HG03469 (cell line): ENCODE measurements around the gene HLA-DRB1.
"Not testable (repeated sequence)": the region's sequence is repeated elsewhere in the genome, so short reads cannot be mapped to it uniquely, and the experiment has no call there.

ENCODE experiments used
- ATAC-seq: cut with Tn5 transposase; IDR thresholded peaks from one replicate; pipeline ENCODE4 v1.9.1; 2021; ENCODE audit warnings: mild to moderate bottlenecking, moderate library complexity, moderate number of reproducible peaks; ENCODE audit not compliant: unreplicated experiment

HLA-DRB1 gene

DNA sequence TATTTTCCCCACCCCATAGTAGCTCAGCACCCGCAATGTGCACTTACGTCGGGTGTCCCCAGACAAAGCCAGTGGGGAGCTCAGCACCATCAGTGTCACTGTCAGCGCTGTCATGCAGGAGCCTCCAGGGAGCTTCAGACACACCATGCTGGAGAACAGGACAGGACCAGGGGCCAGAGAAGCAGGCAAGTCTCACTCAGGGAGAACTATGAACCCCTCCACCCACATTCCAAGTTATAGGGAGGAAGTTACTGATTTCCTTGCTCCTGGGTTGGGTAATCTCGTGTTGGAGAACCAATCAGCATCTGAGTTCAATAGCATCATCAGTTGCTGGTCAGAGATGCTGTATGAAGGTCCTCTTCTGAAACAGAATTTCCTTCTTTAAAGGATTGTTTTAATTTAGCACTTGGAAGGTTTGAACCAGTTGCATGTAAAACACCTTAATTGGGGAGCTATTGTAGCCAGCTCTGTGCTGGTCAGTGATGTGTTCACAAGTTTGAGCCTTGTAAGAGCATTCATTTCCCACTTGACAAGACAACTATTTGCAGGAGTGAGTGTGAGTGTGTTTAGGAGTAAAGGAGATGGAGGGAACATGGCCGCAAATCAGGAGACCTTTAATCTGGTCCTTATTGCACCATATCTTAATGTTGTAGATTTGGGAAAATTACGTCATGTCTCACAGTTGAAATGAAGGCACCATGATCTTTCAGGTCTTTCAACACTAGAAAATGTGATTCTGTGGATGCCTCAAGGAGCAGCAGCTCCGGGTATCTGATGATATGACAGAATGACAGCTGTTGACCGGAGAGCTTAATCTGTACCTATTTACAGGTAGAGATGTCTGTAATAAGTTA is at the start of gene HLA-DRB1:
Gene HLA-DRB1, minus strand, starts transcription at position 253 of the 854 bp plus-strand sequence. Its CDS starts 106 bp downstream, at position 147.
- peak; percentile 93 for ATAC-seq

DNA sequence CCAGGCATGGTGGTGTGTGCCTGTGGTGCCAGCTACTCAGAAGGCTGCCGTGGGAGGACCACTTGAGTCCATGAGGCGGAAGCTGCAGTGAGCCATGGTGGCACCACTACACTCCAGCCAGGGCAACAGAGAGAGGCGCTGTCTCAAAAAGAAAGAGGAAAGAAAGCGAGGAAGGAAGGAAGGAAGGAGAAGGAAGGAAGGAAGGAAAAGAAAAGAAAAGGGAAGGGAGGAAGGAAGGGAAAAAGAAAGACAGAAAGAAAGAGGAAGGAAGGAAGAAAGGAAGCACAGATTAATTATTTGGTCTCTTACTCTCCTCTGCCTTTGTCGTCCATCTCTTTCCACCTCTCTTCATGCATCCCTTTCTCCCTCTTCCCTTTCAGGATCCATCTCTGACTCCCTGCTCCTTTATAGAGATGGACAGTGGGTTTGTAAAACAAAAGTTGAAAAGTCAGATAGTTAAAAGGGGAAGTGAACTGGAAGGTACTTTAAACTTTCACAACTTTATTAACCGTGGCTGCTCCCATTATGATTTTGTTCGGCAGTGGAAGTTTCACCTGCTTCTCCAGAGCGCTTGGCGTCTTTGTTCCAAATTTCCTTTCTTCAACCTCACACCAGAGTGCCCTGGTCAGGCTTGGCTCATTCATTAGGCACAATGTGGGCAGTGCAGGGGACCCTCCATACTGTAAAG is 49.0 kb upstream of the HLA-DRB1 start:
- no peak for ATAC-seq

DNA sequence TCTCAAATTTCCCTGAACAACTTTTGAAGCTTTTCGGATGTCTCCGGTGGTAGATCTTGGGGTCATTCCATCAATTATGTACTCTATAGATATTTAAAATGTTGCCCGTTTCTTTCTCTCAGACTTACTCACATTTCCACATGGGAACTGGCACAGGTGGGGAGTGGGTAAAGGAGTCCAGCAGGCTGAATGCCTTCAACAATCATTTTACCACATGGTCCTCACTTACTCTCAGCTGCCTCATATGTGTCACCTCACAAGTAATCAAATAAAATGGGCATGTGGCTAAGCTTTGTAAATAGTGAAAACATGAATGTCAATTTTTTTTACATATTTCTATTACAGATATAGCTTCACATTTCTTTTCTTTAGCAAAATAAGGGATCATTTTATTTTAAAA is 48.2 kb upstream of the HLA-DRB1 start:
- ATAC-seq: no peak

DNA sequence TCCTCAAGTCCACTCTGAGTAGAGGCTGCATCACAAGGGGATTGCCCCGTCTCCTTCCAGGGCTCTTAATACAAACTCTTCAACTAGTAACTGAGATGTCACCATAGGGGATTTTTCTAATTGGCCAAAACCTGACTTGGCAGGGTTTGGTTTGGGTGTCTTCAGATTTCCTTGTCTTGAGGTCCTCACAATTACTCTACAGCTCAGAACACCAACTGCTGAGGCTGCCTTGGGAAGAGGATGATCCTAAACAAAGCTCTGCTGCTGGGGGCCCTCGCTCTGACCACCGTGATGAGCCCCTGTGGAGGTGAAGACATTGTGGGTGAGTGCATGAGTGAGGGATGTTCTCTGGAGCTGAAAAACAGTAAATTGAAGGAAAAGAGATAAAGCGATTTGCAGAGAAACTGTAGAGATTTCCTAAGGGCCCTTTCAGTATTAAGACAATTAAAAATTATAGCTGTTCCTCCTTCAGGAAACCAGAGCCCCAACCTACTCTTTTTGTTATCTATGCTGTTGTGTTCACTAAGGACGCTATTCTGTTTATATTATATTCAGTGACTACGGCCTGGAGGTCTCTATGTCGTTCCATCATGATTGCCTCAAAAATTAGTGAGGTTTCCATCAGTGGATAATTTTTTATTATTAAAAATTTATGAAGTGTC is 47.7 kb upstream of the HLA-DRB1 start, which contains the start of gene HLA-DQA1:
Gene HLA-DQA1, plus strand, starts transcription at position 188 of the 662 bp plus-strand sequence. Its CDS starts 53 bp downstream, at position 241.
- ATAC-seq: peak; percentile 59

DNA sequence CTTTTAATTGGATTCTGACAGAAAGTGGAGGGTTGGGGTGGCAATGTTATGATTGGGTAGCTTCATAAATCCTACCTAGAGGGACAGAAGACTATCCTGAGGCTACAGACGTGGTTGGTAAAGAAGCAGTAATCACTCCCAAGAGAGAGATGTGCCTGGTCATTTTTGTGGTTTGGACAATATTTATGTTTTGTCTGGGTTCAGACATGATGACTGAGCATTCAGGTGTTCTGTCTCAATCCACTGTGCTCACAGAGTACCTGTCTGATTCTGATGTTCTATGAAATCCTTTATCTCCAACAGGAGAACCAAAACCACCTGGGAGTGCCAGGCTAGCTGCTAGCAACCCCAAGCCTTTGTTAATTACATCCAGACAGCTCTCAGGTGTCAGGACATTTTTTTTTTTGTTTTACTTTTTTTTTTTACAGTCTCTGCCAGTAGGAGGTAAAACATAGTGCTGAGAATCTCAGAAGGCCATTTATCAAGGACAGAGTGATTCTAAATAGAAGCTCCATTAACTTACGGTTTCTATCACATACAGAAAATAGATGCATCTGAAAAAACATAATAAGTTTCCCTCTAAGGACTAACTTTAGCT is 46.0 kb upstream of the HLA-DRB1 start:
- no peak for ATAC-seq

DNA sequence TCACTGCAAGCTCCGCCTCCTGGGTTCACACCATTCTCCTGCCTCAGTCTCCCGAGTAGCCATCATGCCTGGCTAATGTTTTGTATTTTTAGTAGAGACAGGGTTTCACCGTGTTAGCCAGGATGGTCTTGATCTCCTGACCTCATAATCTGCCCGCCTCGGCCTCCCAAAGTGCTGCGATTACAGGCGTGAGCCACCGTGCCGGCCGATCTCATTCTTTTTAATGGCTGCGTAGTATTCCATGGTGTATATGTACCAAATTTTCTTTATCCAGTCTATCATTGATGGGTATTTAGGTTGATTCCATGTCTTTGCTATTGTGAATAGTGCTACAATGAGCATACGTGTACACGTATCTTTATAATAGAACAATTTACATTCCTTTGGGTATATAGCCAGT is 40.1 kb upstream of the HLA-DRB1 start:
- not testable (repeated sequence) for ATAC-seq

DNA sequence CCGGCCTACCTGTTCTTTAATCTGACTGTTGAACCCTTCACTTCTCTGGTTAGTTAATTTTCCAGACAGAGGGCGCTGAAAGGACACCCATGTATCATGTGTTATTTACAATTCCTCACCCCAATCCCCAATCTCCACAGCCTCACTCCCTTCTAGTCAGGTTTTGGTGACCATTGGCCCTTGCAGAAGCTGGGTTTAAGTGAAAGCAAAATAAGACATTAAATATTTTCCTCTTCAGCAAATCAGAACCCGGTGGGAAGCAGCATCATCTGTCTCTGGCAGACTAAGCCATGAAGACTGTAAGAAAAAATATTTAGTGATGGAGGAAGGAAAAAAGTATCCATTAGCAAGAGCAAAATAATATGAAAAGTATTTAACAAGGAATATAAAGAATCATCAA is 38.2 kb upstream of the HLA-DRB1 start:
- ATAC-seq: no peak

DNA sequence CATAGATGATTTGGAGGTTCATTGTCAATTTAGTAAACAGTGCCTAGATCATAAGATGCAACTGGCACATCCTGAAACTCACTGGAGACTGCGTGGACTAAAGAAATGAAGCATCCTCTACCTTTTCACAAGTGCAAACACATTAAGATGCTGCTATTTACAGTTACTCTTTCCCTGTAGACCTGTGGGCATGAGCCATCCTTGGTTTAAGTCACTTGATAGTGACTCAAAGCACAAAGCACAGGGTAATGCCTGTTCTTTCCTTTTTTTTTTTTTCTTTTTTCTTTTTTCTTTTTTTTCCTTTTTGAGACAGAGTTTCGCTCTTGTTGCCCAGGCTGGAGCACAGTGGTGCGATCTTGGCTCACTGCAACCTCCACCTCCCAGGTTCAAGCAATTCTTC is 37.6 kb upstream of the HLA-DRB1 start:
- no peak for ATAC-seq

DNA sequence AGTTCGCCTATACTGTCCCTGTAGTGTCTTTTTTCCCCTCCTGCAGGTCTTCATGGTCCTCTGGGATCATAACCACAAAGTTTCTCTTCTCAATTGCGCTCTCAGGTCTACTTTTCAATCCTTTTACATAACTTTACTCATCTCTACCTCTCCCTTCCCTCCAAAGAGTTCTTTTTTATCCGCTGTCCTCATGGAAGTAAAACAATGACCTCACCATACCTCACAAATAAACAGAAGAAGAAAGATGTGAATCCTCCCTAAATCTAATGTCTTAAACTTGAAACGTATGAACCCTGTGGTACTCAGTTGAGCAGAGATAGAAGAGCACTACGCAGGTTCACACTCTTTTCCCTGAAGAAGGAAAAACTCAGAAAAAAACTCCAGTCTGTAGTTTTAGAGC is 35.5 kb upstream of the HLA-DRB1 start:
- ATAC-seq: no peak

DNA sequence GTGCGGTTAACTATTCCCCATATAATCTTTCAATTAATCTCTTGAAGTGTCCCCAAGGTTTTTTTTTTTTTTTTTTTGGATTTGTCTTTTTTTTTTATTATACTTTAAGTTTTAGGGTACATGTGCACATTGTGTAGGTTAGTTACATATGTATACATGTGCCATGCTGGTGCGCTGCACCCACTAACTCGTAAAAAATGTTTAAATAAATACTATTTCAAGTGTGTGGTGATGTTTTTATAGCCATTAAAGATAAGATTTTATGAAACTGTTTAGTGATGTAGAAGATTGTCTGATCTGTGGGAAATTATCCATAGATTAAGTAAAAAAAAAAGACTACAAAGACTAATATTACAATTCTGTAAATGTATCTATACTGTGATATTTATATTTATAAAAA is 34.9 kb upstream of the HLA-DRB1 start:
- no peak for ATAC-seq

DNA sequence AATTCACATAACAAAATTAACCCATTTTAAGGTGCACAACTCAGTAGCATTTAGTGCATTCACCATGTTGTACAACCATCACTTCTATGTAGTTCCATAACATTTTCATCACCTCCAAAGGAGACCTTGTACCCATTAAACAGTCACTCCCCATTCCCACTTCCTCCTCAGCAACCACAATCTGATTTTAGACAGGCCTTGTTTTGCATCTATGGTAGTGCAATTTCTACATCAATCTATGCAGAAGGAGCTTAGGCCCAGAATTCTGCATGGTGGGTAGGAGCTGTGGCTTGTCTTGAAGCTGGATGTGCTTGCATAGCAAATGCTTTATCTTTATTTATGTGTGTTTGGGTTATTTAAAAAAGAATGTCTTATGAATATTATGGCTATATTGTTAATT is 34.0 kb upstream of the HLA-DRB1 start:
- no peak for ATAC-seq

DNA sequence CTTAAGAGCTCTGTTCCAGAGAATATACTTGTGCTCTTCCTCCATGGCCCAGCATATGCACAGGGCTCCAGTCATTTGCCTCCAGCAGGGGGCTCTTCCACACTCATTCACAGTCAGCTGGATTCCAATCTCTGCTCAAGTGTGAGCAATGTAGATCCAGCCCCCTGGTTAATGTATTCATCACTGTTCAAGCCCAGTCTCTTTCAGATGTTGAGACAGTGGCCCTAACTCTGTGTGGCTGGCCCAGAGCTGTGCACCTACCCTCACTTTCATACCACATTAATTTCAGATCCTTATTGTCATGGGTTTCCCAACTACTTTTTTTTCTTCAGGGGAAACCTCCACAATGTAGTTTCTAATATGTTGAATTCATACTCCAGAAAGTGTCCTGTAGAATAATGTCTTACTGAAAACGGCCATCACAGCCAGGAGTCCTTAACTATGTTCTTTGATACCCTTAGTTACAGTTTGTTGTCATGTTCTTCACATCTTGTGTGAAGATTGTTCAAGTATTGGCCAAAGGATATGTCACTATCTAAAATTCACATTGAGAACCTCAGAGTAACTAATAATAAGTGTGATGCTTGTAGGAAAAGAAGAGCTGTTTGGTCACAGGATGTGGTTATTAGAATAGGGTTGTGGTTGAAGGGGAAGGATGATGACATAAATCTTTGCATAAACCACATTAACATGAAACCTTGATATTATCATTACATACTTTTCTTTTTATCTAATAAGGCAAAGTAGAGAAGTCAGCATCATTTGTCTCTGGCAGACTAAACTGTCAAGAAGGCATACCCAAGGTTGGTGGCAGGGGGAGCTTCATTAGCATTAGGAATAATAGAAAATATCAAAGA is 33.1 kb upstream of the HLA-DRB1 start:
- peak; percentile 44 for ATAC-seq

DNA sequence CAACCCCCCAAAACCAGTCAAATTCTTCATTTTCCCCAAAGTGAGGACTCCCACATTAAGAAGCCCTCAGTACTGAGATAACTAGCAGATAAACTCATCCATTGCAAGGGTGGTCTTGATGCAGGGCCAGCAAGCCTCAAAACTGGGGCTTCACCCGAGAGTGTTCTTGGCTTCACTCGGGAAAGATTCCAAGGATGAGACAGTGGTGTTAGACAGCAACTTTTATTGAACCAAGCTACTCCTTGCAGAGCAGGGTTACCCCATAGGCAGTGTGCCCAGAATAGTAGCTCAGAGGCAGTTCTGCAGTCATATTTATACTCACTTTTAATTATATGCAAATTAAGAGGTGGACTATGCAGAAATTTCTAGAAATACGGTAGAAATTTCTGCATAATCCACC is 31.7 kb upstream of the HLA-DRB1 start:
- no peak for ATAC-seq

DNA sequence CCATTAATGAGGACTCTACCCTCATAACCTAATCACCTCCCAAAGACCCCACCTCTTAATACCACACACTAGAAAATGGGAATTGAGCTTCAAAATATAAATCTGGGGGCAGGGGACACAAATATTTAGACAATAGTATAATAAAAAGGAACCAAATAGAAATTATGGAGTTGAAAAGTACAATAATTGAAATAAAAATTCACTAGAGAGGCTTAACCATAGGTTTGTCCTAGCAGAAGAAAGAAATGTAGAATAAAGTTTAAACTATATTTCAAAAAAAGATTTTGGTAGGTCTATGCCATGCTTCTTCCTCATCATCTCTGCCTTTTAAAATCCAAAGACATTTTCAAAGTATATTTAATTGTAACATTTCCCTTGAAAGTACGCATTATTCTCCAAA is 28.1 kb upstream of the HLA-DRB1 start:
- no peak for ATAC-seq

DNA sequence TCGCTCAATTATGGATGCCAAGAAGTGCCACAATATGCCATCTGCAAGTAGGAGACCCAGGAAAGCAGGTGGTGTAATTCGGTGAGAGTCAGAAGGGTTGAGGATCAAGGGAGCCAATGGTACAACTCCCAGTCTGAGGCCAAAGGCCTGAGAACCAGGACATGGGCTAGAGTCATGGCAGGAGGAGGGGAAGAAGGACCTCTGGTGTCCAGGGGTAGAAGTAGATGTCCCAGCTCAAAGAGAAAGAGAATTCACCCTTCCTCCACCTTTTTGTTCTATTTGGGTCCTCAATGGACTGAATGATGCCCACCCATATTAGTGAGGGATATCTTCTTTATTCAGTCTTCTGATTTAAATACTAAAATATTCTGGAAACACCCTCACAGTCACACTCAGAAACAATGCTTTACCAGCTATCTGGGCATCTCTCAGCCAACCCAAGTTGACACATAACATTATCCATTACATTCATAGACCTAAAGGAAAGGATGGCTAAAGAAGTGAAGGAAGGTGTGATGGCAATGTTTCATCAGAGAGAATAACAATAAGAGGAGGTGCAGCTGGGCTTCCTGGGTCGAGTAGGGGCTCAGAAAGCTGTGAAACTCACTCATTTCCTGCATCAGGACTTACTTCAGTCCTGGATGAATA is 26.4 kb upstream of the HLA-DRB1 start:
- no peak for ATAC-seq

DNA sequence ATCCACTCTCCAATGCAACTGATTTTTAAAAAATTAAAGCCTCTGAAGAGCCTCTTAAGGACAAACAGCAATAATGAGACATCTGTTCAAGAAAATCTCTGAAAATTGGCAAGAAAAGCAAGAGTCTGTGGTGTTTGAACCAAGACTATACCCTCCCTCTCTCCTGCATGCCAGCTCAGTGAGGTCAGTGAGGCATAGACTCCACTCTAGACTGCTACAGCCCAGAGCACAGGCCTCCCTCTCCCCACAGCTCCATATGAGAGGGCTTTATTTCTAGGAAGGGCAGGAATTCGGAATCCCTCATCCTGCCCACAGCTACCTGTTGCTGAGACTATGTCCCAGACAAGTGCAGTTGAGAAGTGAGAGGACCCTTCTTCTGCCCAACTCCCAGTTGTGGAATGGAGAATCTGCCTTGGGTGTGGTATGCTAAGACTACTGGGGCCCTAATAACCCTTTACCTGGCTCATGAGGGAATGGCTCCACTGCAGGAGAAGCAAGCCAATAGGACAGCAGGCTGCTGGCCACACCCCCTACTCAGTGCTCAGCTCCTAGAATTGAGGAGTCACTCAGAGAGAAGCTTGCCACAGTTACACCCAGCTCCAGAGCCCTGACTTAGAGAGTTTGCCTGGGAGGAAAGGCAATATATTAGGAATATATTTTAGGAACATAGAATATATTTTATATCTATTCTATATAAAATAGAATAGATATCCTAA is 24.9 kb upstream of the HLA-DRB1 start:
- ATAC-seq: no peak

DNA sequence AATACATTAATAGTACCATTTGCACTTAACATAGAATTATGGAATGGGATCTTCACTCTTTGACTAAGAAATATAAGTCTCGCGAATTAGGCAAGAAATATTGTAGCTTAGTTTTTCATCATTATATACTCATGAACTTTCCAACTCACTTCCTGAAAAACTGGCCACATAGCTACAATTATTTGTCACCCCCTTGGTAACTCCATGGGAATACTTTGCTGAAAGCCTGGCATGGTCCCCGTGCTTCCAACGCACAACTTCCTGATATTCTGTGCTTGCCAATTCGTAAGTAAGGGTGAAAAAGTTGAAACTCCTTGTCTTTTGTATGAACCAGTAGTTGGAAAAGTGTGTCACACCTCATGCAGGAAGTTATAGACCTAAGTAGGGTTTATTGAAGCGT is 23.8 kb upstream of the HLA-DRB1 start:
- ATAC-seq: no peak

DNA sequence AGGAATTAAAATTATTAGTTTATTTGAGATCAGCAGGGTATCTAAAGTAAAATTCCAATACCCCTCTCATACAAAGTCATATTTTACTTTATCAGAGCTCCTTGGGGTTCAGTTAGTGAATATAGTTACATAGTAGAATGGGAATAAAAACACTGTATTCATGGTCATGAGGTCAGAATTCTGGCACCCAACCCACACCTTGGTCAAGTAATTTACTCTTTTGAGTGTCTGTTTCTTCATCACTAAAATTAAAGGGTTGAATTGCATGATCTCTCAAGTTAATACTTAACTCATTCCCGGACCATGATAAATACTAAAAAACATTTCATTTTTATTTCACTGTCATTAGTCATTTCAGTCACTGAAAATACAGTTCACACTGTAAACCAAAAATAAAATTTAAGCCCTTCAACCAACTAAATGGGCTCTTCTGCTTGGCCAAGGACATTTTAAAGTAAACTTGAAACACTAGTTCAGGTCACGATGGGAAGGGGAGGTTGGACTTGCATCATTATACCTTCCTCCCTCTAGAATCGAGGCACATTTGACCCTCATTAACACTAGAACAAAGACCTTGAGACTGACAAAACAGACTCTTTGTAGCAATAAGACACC is 21.1 kb upstream of the HLA-DRB1 start:
- no peak for ATAC-seq
